Measurements from ENCODE around the gene RTP3.
"Not testable (repeated sequence)": the region's sequence is repeated elsewhere in the genome, so short reads cannot be mapped to it uniquely, and the experiment has no call there.

Gene RTP3

DNA sequence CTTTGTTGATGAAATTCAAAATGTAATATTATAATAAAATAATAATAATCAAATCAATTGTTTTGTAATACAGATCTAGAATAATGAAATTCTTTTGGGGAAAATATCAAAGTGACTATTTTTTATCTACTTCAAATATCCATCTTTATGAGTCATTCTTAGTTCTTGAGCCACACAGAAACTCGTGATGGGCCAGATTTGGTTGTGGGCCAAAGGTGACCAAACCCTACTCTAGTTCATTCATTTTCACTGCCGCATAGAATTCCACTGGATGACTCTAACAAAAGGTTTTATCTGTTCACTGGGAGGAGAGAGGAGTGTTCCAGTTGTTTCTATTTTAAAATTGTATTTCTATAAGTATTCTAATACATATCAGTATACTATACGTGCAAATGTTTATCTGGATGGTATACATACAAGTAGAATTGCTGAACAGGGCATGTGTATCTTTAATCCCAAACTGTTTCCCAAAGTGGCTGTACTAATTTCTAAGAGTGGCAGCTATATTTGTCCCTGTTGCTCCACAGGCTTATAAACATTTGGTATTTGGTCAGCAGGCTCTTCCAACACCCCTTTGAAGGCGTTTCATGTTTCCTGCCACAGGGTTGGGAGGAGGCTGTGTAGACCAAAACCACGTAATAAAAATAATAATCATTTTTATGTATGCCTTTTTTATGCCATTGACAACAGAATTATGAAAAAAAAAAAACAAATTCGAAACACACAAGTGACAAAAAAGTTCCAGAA, 7.3 kb upstream of the RTP3 start:
- no peak for DNase-seq (ENCODE audit: low read depth in 2 of 2, low spot score in 1 of 2)

DNA sequence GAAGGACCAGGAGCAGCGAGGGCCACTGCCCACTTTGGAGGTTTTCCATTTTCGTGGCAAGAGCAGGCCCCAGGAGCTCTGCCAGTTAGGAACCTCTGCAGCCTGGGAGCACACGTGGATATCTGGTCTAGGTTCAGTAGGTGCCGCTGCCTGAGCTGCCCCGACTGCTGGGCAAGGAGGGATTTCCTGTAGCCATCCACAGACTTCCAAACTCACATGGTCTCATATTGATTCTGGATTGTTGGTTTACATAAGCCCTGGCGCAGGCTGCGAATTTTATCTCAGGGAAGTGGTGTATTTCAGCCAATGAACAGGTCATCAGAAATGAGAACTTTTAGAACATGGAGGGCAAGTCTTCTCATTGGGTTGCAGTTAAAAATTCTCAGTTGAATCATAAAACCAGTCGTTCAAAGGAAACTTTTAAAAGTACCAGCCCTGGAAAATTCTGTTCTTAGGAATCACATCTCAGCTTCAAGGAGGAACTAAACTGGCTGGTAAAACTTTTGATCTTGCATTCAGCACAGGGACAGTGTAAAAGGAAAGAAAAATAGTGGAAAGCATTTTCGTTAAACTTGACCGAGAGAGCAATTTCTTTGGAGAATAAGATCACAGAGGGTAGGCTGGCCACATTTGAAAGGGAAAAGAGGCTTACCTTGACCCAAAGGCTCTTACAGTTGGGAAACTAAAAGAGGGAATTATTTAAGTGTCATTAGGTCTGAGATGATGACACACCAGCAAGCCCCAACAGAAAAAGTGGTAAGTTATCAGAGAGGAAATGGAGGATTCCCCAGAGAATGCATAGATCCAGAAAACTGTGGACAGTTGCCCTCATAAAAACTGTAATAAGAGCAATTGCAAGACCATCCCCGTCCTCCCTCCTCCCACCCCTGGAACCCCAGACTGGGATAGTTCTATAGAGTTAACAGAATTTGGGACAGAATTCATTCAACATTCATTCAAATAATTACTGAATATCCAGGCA, 6.4 kb upstream of the RTP3 start:
- no peak for DNase-seq (ENCODE audit: low read depth in 2 of 2, low spot score in 1 of 2)

DNA sequence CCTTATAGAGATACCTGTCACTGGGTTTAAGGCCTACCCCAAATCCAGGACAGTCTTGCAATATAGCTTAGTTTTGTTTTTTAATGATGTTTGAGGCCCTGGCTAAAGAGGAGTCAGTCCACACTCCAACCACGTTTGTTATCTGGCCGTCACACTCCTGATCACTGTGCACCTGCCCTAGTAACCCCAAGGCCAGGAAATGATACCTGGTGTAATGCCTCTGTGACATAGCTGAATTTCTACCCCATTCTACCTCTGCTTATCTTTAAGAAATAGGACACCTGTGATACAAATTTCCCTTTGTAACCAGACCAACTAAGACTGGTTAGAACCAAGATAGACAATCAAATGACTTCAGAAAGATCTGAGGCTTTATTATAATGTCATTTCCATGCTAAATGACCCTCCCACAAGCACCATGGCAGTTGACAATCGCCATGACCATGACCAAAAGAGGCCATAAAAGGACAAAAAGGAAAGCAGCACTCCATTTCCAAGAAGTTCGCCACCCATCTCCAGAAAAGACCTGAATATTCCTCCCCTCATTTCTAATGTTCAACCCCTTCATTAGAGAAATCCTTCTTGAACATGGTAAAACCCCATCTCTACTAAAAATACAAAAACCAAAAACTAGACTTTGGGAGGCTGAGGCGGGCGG, 4.8 kb upstream of the RTP3 start:
- DNase-seq (ENCODE audit: low read depth in 2 of 2, low spot score in 1 of 2) = no peak

DNA sequence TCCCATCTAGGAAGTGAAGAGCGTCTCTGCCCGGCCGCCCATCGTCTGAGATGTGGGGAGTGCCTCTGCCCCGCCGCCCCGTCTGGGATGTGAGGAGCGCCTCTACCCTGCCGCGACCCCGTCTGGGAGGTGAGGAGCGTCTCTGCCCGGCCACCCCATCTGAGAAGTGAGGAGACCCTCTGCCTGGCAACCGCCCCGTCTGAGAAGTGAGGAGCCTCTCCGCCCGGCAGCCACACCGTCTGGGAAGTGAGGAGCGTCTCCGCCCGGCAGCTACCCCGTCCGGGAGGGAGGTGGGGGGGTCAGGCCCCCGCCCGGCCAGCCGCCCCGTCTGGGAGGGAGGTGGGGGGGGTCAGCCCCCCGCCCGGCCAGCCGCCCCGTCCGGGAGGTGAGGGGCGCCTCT, 3.3 kb upstream of the RTP3 start:
- not testable (repeated sequence) for DNase-seq (ENCODE audit: low read depth in 2 of 2, low spot score in 1 of 2)

GRCh38 chr3:46495901-46496456, 1.8 kb upstream of the RTP3 start:
- DNase-seq (ENCODE audit: low read depth in 2 of 2, low spot score in 1 of 2) = no peak

GRCh38 chr3:46496746-46497555, 825 bp upstream of the RTP3 start:
- peak; percentile 11 to 25 for DNase-seq (ENCODE audit: low read depth in 2 of 2, low spot score in 1 of 2)

GRCh38 chr3:46498916-46499519, 1.2 kb downstream of the RTP3 start:
- no peak for DNase-seq (ENCODE audit: low read depth in 2 of 2, low spot score in 1 of 2)

DNA sequence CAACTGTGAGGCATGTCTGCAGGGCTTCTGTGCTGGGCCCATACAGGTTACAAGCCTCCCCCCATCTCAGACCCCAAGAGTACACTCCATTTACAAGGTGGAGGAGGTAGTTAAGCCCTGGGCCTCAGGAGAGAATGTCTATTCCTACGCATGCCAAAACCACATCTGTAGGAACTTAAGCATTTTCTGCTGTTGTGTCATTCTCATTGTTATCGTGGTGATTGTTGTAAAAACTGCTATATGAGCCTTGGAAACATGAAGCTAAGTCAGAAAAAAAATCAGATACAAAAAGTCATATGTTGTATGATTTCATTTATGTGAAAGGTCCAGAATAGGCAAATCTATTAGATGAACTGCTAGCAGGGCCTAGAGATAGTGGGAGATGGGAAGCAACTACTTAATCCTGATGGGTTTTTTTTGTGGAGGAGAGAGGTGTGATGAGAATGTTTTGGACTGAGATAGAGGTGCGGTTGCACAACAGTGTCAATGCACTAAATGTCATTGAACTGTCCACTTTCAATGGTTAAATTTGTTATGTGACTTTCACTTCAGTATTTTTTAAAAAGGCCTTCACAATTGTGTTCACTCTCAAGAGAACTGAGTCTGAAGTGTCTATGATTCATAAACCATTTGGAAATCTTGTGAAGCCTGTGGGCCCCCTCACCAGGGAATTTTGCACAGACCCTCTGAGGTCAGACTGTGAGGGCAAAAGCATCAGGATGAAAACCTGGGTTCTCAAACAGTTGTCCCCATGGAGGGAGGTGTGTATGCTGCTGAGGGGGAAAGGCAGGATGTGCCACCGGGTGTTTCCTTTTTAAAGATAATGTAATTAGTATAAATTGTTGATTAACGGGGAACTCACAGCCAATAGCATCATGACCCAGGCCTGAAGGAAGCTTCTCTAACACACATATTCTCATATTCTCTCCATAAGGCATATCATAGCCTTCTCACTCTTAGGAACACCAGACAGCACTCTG, 3.2 kb downstream of the RTP3 start:
- no peak for DNase-seq (ENCODE audit: low read depth in 2 of 2, low spot score in 1 of 2)

GRCh38 chr3:46501702-46502101, 3.9 kb downstream of the RTP3 start:
- no peak for DNase-seq (ENCODE audit: low read depth in 2 of 2, low spot score in 1 of 2)

- DNase-seq (ENCODE audit: low read depth in 2 of 2, low spot score in 1 of 2) = no peak
Measured at GRCh38 chr3:46503200-46503874, 5.6 kb downstream of the RTP3 start.

DNA sequence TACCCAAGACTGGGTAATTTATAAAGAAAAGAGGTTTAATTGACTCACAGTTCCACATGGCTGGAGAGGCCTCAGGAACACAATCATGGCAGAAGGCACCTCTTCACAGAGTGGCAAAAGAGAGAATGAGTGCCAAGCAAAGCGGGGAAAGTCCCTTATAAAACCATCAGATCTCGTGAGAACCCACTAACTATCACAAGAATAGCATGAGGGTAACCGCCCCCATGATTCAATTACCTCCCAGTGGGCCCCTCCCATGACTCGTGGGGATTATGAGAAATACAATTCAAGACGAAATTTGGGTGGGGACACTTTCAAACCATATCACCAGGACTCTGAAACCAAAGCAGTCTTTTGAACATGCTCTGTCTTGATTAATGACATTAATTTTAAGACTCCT, 7.0 kb downstream of the RTP3 start:
- DNase-seq (ENCODE audit: low read depth in 2 of 2, low spot score in 1 of 2) = no peak

DNA sequence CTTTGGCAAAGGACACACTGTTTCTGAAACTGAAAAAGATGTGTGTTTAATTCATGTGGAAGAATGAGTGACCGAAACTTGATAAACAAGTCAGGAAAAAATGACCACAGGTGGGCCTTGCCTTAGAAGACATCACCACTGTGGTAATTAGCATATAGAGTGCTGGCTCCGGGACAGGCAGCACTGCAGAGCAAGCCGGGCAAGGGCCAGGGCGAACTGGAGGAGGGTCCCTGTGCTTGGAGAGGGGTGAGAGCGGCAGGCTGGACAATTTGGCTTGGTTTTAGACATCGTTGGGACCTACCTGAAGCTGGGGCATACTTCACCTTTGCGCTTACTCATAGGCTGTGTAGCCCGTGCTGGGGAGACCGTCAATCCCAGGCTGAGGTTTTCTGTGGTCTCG, 8.2 kb downstream of the RTP3 start:
- no peak for DNase-seq (ENCODE audit: low read depth in 2 of 2, low spot score in 1 of 2)

DNA sequence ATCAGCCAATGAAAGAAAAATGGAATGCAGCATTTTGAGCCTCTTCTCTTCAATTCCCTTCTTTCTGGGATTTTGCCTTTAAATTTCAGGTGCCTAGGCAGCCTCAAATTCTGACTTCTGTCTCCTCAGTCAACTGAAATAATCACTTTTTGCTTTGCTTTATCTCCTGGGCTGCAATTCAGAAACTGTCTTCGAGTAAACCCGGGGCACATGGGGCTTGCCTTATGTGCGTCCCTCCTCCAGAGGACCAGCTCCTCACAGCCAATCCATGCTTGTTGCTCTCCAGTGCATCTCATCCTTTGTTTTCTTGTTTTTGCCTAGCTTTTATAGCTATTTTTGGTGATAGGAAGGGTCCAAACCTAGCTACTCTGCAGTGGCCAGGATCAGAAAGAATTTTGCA, 8.8 kb downstream of the RTP3 start:
- no peak for DNase-seq (ENCODE audit: low read depth in 2 of 2, low spot score in 1 of 2)

GRCh38 chr3:46508850-46509591, 11.2 kb downstream of the RTP3 start:
- no peak for DNase-seq (ENCODE audit: low read depth in 2 of 2, low spot score in 1 of 2)

- no peak for DNase-seq (ENCODE audit: low read depth in 2 of 2, low spot score in 1 of 2)
Measured at GRCh38 chr3:46509661-46510187, 11.9 kb downstream of the RTP3 start.

DNA sequence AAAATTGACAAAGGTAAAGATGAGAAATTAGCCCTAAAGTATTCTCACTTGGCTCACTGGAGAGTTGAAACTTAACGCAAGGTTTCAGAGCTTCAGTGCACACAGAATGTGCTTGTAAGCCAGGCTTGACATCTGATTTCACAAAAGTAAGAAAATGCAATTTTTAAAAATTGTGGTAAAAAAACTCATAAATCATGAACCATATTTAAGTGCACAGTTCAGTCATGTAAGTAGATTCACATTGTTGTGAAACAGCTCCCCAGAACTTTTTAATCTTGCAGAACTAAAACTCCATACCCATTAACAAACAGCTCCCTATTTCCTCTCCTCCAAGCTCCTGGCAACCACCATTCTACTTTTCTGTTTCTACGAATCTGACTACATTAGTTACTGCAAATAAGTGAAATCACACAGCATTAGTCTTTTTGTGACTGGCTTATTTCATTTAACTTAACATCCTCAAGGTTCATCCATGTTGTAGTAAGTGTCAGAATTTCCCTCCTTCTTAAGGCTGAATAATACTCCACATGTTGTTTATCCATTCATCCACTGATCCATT, 14.5 kb downstream of the RTP3 start:
- no peak for DNase-seq (ENCODE audit: low read depth in 2 of 2, low spot score in 1 of 2)

GRCh38 chr3:46516521-46516920, 18.7 kb downstream of the RTP3 start:
- no peak for DNase-seq (ENCODE audit: low read depth in 2 of 2, low spot score in 1 of 2)

All from stimulated activated CD8-positive, alpha-beta memory T cell treated with anti-CD3 and anti-CD28 coated beads, Interleukin-4, amount 100 ng/mL, for 1 hour (primary cell).